ENCODE results near the gene GRAP.

- TF ChIP-seq CTCF (IDR thresholded peaks at IDR 0.05; ENCODE audit: insufficient read depth, low read length): no peak
- TF ChIP-seq POLR2AphosphoS5 (IDR thresholded peaks at IDR 0.05; ENCODE audit: low read depth): no peak
- TF ChIP-seq GABPA (IDR thresholded peaks at IDR 0.05; ENCODE audit: low read depth): no peak
Observed at GRCh38 chr17:18995220-18995619, 51.5 kb downstream of the GRAP start.
